GM08714 (cell line): ENCODE results near the gene ADRM1.

Experiments
- H3K4me3 ChIP-seq: fragments of 200-500 bp; sonication (Bioruptor generic); 2 replicates; pipeline ENCODE4 v1.5.1; 2014; ENCODE audit warnings: mild to moderate bottlenecking, low read length, inconsistent platforms
- ZNF274 ChIP-seq: IDR thresholded peaks from 2 replicates; pipeline ENCODE4 v1.6.1; 2012; ENCODE audit warnings: mild to moderate bottlenecking, low read depth, low read length

The ADRM1 gene, protein sequence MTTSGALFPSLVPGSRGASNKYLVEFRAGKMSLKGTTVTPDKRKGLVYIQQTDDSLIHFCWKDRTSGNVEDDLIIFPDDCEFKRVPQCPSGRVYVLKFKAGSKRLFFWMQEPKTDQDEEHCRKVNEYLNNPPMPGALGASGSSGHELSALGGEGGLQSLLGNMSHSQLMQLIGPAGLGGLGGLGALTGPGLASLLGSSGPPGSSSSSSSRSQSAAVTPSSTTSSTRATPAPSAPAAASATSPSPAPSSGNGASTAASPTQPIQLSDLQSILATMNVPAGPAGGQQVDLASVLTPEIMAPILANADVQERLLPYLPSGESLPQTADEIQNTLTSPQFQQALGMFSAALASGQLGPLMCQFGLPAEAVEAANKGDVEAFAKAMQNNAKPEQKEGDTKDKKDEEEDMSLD

DNA sequence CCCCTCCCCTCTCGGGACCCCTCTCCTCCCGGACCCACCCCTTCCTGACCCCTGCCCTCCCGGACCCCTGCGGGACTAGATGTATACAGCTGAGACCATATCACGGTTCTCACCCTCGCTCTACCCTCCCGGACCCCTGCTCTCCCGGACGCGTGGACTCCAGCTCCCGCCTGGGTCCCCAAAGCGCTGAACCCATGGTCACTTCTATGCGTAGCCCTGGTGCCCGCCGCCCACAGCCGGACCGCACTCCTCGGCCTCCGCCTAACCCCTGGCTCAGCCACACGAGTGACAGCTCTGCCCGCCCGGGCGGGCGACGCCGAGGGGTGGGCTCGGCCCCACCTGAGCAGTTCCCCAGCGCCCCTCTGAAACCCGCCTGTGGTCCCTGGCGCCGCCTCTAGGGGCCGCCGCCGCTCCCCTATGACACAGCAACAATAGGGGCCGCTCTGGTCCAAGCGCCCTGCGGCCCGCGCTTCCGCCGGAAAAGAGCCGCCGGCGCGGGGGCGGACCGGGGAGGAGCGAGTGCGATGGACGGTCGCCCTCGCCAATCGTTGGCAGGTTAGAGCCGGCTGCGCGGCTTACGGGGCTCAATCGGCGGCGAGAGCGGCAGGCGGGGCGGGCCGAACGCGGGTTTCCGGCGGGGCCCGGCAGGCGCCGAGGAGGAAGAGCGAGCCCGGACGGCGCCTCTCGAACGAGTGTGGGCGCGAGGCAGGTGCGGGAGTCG is at the start of gene ADRM1:
Gene ADRM1 (plus strand): TSS at position 657 of the 721 bp plus-strand sequence. CDS start 572 bp downstream, outside the sequence.
- peak within 1 kb of the TSS; percentile 92 for H3K4me3 ChIP-seq
- TF ChIP-seq ZNF274, result no peak

DNA sequence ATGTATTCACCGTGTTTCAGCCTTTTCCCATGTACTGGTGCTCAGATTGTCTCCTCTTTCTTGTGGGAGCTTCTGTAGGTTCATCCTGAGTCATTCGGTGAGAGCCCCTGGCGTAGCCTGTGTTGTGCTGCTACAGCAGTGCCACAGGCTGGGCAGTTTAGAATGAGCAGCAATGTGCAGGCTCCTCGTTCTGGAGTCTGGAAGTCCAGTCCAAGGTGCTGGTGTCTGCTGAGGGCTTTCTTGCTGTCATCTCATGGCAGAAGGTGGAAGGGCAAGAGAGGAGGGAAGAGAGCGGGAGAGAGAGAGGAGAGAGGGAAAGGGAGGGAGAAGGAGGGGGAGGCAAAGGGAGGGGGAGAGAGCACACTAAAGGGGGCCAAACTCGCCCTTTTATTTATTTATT is 49.4 kb upstream of the ADRM1 start:
- TF ChIP-seq ZNF274, result no peak
- H3K4me3 ChIP-seq, result no peak overlapping the region

DNA sequence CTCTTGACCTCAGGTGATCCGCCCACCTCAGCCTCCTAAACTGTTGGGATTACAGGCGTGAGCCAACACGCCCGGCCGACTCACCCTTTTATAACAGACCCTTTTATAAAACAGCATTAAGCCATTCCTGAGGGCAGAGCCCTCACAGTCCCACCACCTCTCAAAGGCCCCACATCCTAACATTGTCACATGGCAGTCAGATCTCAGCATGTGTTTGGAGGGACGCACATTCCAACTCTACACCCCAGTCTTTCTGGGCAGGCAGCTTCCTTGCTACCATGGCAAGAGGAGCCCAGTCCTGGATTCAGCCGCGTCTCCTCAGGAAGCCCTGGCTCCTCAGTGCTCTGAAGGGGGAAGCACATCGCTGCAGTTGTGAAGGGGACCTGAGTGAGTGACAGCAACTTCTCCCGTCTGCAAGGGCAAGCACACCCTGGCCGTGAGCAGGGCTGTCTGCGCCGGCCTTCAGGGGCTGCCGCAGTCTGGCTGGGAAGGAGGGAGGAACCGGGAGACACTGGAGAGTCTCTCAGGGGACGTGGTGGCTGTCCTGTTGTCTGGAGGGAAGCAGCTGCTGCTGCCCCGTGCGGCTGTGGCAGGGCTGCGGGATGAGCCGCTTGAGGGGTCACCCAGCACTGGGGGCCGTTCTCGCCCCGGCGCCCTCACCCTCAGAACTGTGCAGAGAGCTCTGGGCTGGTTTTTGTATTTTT is 48.6 kb upstream of the ADRM1 start:
- H3K4me3 ChIP-seq, result no peak overlapping the region
- no peak for TF ChIP-seq ZNF274

DNA sequence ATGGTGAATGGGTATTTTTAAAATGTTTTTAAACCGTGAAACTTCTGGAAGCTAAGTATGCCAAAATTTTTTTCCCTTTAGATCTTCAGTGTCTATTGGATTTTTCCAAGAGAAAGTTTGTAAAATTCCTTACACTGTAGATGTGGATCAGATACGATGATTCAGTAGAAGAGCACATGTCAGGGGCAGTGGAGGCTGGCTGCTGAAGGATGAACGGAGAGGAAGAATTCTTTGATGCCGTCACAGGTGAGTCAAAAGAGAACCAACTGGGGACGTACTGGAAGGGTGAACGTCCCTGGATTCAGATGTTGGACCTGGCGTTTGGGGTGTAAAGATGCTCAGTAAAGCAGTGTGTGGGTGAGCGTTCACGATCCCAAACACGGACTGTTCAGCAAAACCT is 46.8 kb upstream of the ADRM1 start:
- TF ChIP-seq ZNF274, result no peak
- H3K4me3 ChIP-seq, result no peak overlapping the region

DNA sequence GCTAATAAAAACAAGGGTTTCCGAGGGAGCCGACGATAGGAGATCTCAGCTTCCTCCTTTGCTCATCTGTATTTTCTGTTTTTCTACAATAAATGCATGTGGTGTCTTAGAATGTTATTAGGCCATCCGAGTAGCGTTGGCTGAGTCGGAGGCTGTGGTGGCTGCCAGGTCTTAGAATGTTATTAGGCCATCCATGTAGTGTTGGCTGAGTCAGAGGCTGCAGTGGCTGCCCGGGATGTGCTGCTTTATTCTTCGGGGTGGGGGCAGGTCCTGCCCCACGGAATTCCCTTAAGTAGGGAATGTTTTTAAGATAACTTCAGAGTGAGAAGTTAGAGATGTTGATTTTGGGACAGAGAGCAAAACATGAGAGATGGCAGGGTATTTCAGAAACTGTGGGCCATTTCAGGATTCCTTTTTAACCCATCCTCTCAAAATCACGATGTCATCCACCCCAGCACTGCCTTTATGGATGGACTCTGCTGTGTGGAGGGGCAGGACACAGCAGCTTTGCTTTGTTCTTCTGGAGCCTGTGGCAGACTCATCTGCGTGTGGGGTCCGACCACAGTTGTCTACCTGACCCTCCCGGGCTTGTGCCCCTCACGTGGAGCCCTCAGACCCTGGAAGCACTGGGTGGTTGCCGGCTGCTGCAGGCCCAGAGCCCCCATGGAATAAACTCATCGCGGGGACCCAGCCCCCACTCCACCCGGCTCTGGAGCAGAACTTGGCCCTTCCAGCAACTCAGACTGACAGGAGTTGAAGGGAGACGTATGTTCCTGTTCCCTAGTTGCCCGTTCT is 44.1 kb upstream of the ADRM1 start:
- H3K4me3 ChIP-seq, result no peak overlapping the region
- no peak for TF ChIP-seq ZNF274

DNA sequence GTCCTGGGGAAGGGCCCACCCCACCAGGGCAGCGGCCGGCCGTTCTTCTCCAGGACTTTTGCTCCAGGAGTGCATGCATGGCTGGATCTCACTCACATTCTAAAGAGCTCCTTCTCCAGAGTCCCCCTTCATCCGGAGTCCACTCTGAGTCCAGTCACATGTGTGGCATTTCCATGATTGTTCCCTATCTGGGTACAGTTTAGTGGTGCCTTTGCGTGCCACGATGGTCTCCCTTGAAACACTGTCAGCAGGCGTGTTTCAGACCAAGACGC is 43.6 kb upstream of the ADRM1 start:
- no peak overlapping the region for H3K4me3 ChIP-seq
- no peak for TF ChIP-seq ZNF274

DNA sequence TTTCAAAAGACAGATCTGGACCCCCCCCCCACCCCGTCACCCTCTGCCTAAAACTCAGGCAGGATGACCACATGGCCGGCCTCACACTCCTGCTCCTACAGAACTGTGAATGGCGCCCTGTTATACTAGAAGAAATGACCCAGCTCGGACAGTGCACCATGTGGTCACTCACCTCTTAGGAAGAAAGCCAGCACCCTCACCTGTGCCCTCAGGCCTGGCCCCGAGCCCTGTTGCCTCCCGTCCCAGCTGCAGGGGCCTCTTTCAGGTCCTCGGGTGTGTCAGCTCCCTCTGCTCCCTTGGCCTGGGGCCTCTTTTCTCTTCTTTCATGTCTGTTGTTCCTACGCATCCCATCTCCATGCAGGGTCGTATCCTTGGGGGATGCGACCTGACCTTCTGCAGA is 40.7 kb upstream of the ADRM1 start:
- TF ChIP-seq ZNF274, result no peak
- H3K4me3 ChIP-seq, result no peak overlapping the region

DNA sequence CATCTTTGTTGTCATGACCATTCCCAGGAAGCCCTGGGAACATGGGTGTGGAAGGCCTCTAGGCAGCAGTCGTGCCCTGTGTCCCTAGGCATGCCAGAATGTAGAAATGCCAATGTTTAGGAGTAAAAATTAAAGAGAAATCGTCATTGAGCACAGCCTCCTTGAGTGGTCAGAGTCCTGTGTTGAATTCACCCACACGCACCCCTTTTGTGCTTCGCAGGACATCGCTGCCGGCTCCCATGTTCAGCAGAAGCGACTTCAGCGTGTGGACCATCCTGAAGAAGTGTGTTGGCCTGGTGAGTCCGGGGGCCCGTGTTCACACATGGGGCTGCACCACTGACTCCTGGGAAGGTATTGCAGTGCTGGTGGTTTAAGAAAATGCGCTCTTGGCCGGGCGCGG is 39.4 kb upstream of the ADRM1 start:
- H3K4me3 ChIP-seq, result no peak overlapping the region
- no peak for TF ChIP-seq ZNF274

DNA sequence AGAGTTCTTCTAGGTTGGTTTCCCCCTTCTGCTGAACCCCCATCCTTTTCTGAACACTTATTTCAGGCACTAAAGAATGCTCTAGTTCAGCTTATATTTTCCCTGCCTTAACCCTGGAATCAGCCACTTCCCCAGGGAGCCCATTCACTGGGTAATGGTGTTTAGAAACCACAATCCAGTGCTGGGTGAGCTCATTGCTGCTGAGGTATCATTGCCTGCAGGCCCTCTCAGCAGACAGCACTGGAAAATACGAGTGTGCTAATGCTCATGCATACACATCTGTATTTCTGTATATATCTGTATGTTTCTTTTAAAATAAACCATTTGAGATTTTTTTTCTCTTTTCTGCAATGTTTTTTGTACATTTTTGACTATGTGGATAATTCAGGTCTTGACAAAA is 37.4 kb upstream of the ADRM1 start:
- no peak for TF ChIP-seq ZNF274
- H3K4me3 ChIP-seq, result no peak overlapping the region

DNA sequence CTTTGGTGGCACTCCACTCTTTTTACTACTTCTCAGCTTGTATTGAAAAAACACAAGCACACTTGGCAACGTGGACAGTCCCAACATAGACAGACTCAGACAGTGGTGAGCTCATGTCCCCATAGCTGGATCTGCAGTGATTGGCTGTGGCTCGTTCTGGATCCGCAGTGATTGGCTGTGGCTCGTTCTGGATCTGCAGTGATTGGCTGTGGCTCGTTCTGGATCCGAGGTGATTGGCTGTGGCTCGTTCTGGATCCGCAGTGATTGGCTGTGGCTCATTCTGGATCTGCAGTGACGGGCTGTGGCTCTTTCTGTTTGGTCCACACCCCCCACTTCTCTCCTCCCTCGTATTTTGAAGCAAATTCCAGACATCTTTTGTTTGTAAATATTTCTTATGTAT is 36.5 kb upstream of the ADRM1 start:
- H3K4me3 ChIP-seq, result no peak overlapping the region
- no peak for TF ChIP-seq ZNF274

DNA sequence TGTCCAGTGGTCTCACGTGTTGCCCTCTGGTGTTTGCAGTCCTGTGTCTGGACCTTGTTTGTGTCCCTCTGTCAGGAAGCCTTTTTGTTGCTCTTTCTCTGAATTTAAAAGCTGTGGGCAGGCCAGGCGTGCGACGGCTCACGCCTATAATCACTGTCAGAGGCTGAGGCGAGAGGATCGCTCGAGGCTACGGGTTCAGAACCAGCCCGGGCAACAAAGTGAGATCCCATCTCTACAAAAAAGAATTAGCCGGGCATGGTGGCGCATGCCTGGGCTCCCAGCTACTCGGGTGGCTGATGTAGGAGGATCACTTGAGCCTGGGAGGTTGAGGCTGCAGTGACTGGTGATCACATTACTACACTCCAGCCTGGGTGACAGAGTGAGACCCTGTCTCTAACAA is 35.9 kb upstream of the ADRM1 start:
- no peak for TF ChIP-seq ZNF274
- no peak overlapping the region for H3K4me3 ChIP-seq

DNA sequence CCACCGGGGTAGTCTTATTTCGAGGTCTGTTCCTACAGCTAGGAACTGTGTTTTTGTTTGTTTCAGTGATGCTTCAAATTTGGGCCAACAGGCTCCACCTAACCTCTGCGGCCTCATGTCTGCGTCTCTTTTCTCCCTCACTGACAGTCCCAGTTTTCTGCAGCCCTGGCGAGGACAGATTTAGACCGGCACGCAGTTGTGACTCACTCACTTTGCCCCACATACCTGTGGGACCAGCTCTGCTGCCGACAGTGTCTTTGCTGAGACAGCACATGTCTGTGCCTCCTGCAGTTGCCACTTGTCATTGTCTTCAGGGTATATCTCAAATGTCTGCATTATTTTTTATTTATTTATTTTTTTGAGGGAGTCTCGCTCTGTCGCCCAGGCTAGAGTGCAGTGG is 35.3 kb upstream of the ADRM1 start:
- no peak overlapping the region for H3K4me3 ChIP-seq
- TF ChIP-seq ZNF274, result no peak

DNA sequence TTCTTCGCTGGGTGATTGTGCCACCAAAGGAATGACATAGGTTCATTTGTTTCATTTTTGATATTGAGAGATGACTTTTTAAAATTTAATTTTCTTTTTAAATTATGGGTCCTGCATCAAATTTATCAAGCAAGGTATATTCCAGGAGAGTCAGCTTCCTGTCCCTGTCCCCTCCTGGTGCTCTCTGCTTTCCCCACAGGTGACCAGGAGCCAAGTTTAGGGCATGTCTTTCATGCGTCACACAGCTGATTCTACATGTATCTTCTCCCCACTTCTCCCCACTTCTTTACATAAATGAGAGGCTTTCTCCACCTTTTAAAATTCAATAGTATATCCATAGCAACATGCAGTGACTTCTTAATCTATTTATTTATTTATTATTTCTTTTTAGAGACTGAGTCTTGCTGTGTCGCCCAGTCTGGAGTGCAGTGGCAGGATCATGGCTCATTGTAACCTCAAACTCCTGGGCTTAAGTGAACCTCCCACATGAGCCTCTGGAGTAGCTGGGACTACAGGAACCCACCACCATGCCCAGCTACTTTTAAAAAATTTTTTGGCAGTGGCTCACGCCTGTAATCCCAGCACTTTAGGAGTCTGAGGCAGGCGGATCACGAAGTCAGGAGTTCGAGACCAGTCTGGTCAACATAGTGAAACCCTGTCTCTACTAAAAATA is 34.4 kb upstream of the ADRM1 start:
- H3K4me3 ChIP-seq, result no peak overlapping the region
- no peak for TF ChIP-seq ZNF274

DNA sequence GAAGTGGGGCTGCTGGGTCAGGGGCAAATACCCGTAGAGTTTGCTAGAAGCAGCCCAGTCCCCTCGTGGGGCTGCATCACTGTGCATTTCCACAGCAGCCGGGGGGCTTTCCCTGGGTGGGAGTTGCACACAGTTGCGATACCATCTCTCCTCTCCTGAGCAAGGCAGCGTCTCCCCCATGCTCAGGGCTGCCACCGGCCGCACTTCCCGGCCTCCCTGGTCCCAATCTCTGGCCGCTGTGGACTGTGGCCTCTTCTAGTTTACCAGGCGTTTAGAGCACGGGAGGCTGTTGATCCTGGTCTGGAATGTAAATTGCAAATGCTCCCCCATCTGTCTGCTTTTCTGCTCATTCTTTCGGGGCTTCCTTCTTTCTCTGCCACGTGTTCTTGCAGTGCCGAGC is 33.4 kb upstream of the ADRM1 start:
- no peak overlapping the region for H3K4me3 ChIP-seq
- no peak for TF ChIP-seq ZNF274
